Measurements from ENCODE around the gene PAX2.

- no peak for TF ChIP-seq CTCF (IDR thresholded peaks at IDR 0.05)
- no peak for TF ChIP-seq EP300 (IDR thresholded peaks at IDR 0.05)
- TF ChIP-seq POLR2A (IDR thresholded peaks at IDR 0.05): no peak
Measured at GRCh38 chr10:100866575-100867098, 121.3 kb downstream of the PAX2 start.
